Measurements from ENCODE around the gene GTSF1L.

DNA sequence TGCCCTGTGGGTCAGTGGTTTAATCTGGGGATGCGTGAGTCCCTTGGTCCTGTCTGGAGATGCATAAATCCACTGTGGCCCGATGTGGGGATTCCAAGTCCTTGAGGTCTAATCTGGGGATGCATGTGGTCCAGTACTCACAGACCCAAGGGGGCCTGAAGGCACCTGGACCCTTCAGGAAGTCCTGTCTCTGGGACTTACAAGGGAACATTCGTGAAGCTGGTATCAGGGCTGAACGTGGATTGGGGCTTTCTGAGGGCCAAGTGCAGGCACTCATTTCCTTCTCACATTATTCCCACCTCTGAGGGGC is 25.2 kb upstream of the GTSF1L start:
- no peak for TF ChIP-seq POLR2A (IDR thresholded peaks at IDR 0.05)
- TF ChIP-seq, protein P1, sequence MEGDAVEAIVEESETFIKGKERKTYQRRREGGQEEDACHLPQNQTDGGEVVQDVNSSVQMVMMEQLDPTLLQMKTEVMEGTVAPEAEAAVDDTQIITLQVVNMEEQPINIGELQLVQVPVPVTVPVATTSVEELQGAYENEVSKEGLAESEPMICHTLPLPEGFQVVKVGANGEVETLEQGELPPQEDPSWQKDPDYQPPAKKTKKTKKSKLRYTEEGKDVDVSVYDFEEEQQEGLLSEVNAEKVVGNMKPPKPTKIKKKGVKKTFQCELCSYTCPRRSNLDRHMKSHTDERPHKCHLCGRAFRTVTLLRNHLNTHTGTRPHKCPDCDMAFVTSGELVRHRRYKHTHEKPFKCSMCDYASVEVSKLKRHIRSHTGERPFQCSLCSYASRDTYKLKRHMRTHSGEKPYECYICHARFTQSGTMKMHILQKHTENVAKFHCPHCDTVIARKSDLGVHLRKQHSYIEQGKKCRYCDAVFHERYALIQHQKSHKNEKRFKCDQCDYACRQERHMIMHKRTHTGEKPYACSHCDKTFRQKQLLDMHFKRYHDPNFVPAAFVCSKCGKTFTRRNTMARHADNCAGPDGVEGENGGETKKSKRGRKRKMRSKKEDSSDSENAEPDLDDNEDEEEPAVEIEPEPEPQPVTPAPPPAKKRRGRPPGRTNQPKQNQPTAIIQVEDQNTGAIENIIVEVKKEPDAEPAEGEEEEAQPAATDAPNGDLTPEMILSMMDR (IDR thresholded peaks at IDR 0.05), result no peak
